Measurements from ENCODE around the gene APCDD1L.

GRCh38 chr20:58458342-58459057 lies 56.7 kb downstream of the APCDD1L start:
- TF ChIP-seq GATA2 (IDR thresholded peaks at IDR 0.05; ENCODE audit: low read depth, low read length): no peak
- no peak for TF ChIP-seq GATA3 (IDR thresholded peaks at IDR 0.05; ENCODE audit: low read depth, low read length)
